Hypothalamus (tissue), 51 donors: Measurements from ENCODE around the gene MAST2.

Experiments used
- DNase-seq, 51 donors: peaks; one replicate each; lab custom pipeline; 2025; lab: John Stamatoyannopoulos, UW

MAST2 gene

GRCh38 chr1:46084553-46085451, 281.4 kb downstream of the MAST2 start:
- no peak for DNase-seq
